ENCODE data around the gene OR7A10. TPM values are rescaled to one million over a fixed set of nuclear protein-coding genes. Genes with fewer than 3 reads are reported as not detected.

OR7A10 gene
- total RNA-seq, 2 experiments from 2014 or later: not detected

GRCh38 chr19:14826006-14826405 is 22.7 kb downstream of the OR7A10 start:
- Mint-ChIP-seq H3K9me3 (no peaks in the 10 kb centered on the region), H3K36me3 (ENCODE audit: low read depth) (no peaks in the 10 kb centered on the region), H3K4me1 (ENCODE audit: low read depth) (no peaks in the 10 kb centered on the region), H3K4me3 (no peak overlapping the region), H3K27ac (no peak overlapping the region), H3K27me3 (peaks cover 63% of the 10 kb centered on the region)
- ChIA-PET CTCF (no interaction called here), POLR2A (no interaction called here)
- H3K4me3 ChIP-seq (ENCODE audit: low read length): no peak overlapping the region
- no peaks in the 10 kb centered on the region for H3K4me1 ChIP-seq (ENCODE audit: insufficient read depth, low read length)
- intact Hi-C loops (cut with DNase I, micrococcal nuclease): no loop called here
- no peak overlapping the region for H3K27ac ChIP-seq (ENCODE audit: low read depth in 1 of 2, low read length in 2 of 2)
- peaks cover 7 to 18% of the 10 kb centered on the region in 2 experiments for H3K27me3 ChIP-seq (ENCODE audit: control insufficient read depth in 1 of 2, insufficient read depth in 2 of 2, low read length in 2 of 2)
- peaks cover 0 to 3% of the 10 kb centered on the region in 2 experiments for H3K9me3 ChIP-seq (ENCODE audit: control insufficient read depth in 1 of 2, insufficient read depth in 1 of 2, low read length in 2 of 2)
- TF ChIP-seq CTCF (IDR thresholded peaks at IDR 0.05): no peak
- H3K36me3 ChIP-seq (ENCODE audit: insufficient read depth, low read length): no peaks in the 10 kb centered on the region
- ATAC-seq (ENCODE audit: poor library complexity): no peak
- no peak for DNase-seq

- Histone ChIP-seq H3K4me1 (ENCODE audit: insufficient read depth, low read length) (no peaks in the 10 kb centered on the region), H3K27me3 (ENCODE audit: control insufficient read depth in 1 of 2, insufficient read depth in 2 of 2, low read length in 2 of 2) (peaks cover 7 to 18% of the 10 kb centered on the region in 2 experiments), H3K9me3 (ENCODE audit: control insufficient read depth in 1 of 2, insufficient read depth in 1 of 2, low read length in 2 of 2) (peaks cover 0 to 3% of the 10 kb centered on the region in 2 experiments), H3K27ac (ENCODE audit: low read depth in 1 of 2, low read length in 2 of 2) (no peak overlapping the region), H3K36me3 (ENCODE audit: insufficient read depth, low read length) (no peaks in the 10 kb centered on the region), H3K4me3 (ENCODE audit: low read length) (no peak overlapping the region)
- POLR2A ChIA-PET: no interaction called here
- H3K4me1 Mint-ChIP-seq (ENCODE audit: low read depth): no peaks in the 10 kb centered on the region
- CTCF ChIA-PET: no interaction called here
- DNase-seq (no peak), ATAC-seq (ENCODE audit: poor library complexity) (no peak)
- TF ChIP-seq CTCF (IDR thresholded peaks at IDR 0.05): no peak
- H3K27me3 Mint-ChIP-seq: peaks cover 55% of the 10 kb centered on the region
- H3K9me3 Mint-ChIP-seq: no peaks in the 10 kb centered on the region
- no peak overlapping the region for H3K4me3 Mint-ChIP-seq
- intact Hi-C loops (cut with DNase I, micrococcal nuclease): no loop called here
- no peak overlapping the region for H3K27ac Mint-ChIP-seq
- H3K36me3 Mint-ChIP-seq (ENCODE audit: low read depth): no peaks in the 10 kb centered on the region
Observed at GRCh38 chr19:14821937-14822336, 26.8 kb downstream of the OR7A10 start.

- ChIA-PET CTCF (no interaction called here), POLR2A (no interaction called here)
- no peak overlapping the region for H3K4me3 Mint-ChIP-seq
- H3K36me3 ChIP-seq (ENCODE audit: insufficient read depth, low read length): no peaks in the 10 kb centered on the region
- no peak for TF ChIP-seq CTCF (IDR thresholded peaks at IDR 0.05)
- no peaks in the 10 kb centered on the region for H3K9me3 Mint-ChIP-seq
- no peaks in the 10 kb centered on the region for H3K4me1 Mint-ChIP-seq (ENCODE audit: low read depth)
- DNase-seq (no peak), ATAC-seq (ENCODE audit: poor library complexity) (no peak)
- no peaks in the 10 kb centered on the region for H3K27me3 ChIP-seq (ENCODE audit: control insufficient read depth in 1 of 2, insufficient read depth in 2 of 2, low read length in 2 of 2)
- H3K36me3 Mint-ChIP-seq (ENCODE audit: low read depth): no peaks in the 10 kb centered on the region
- peaks cover 22% of the 10 kb centered on the region for H3K27me3 Mint-ChIP-seq
- no peak overlapping the region for H3K27ac ChIP-seq (ENCODE audit: low read depth in 1 of 2, low read length in 2 of 2)
- H3K9me3 ChIP-seq (ENCODE audit: control insufficient read depth in 1 of 2, insufficient read depth in 1 of 2, low read length in 2 of 2): no peaks in the 10 kb centered on the region
- no peak overlapping the region for H3K27ac Mint-ChIP-seq
- no peak overlapping the region for H3K4me3 ChIP-seq (ENCODE audit: low read length)
- intact Hi-C loops (cut with DNase I, micrococcal nuclease): no loop called here
- no peaks in the 10 kb centered on the region for H3K4me1 ChIP-seq (ENCODE audit: insufficient read depth, low read length)
Observed at GRCh38 chr19:14818588-14818987, 30.1 kb downstream of the OR7A10 start.
